Transverse colon (tissue), 4 donors: ENCODE results near the gene ACADS. TPM values are rescaled to one million over a fixed set of nuclear protein-coding genes. Genes with fewer than 3 reads are reported as not detected.

ENCODE experiments used
- DNase-seq: peaks from one replicate; pipeline ENCODE4 v3.0.0-alpha.2; 2019
- H3K27ac ChIP-seq, 4 donors: fragments of 200-600 bp; sonication (generic); 2 replicates each; pipeline ENCODE4 v1.5.1; 2016 to 2018; ENCODE audit warnings: inconsistent platforms in 4 of 4
- H3K27me3 ChIP-seq: fragments of 200-600 bp; sonication (generic); 2 replicates; pipeline ENCODE4 v1.5.1; 2017; ENCODE audit warnings: inconsistent platforms
- H3K36me3 ChIP-seq, 4 donors: fragments of 200-600 bp; sonication (generic); 2 replicates each; pipeline ENCODE4 v1.5.1; 2017 to 2019; ENCODE audit warnings: inconsistent platforms in 4 of 4
- H3K4me1 ChIP-seq, 4 donors: fragments of 200-600 bp; sonication (generic); 2 replicates each; pipeline ENCODE4 v1.5.1; 2017 to 2020; ENCODE audit warnings: inconsistent platforms in 4 of 4
- H3K4me3 ChIP-seq, 4 donors: fragments of 200-600 bp; sonication (generic); 1 replicate in 1 of 4; 2 replicates in 3 of 4; pipeline versions ENCODE4 v1.5.1 to v1.6.1; 2017 to 2019; ENCODE audit warnings: inconsistent platforms in 4 of 4
- H3K9me3 ChIP-seq, 2 donors: fragments of 200-600 bp; sonication (generic); 2 replicates each; pipeline ENCODE4 v1.5.1; 2017 to 2019; ENCODE audit warnings: inconsistent platforms in 2 of 2
- EP300 ChIP-seq: sonication (generic); formaldehyde crosslinking; IDR thresholded peaks from one replicate; pipeline ENCODE4 v1.6.1; 2017; ENCODE audit warnings: antibody characterized with exemption, low read depth
- POLR2A ChIP-seq: fragments of 450-650 bp; IDR thresholded peaks from one replicate; pipeline ENCODE4 v1.6.1; 2016; ENCODE audit warnings: antibody characterized with exemption, mild to moderate bottlenecking, moderate library complexity
- POLR2AphosphoS5 ChIP-seq, 3 donors: sonication (generic); formaldehyde crosslinking; IDR thresholded peaks; one replicate each; pipeline ENCODE4 v1.6.1; 2016; ENCODE audit warnings: antibody characterized with exemption in 3 of 3
- WGBS, 2 donors: methylation state at CpG; one replicate each; pipeline ENCODE4 v1.1.5; 2018; ENCODE audit warnings: low coverage in 1 of 2; 5-methylcytosine and 5-hydroxymethylcytosine counted together
- in situ Hi-C, 4 donors: fragments of 200-750 bp; cut with MboI; loops; one replicate each; pipeline versions ENCODE4 v1.15.0 to v1.15.1; 2017; ENCODE audit warnings: low sequenced_read_pairs in 3 of 4, low pct_ligation_motif_present in 1 of 4, low pct_unique_long_range_greater_than_20kb in 1 of 4
- intact Hi-C: fragments of 100-400 bp; cut with DNase I; formaldehyde crosslinking; loops from one replicate; pipeline ENCODE4 v1.15.1; 2023; ENCODE audit warnings: low total_unique reads
- total RNA-seq, 4 donors: library from RNA; depleted of rRNA; stranded (reverse); fragments of >200 nt; gene quantifications; one replicate each; pipeline ENCODE4 v1.1.0, GENCODE V29; 2016
- TF ChIP-seq, protein P1 (sequence below), 5 experiments: fragments of 200-600 bp in 3 of 5; fragments of 450-650 bp in 2 of 5; sonication (generic) in 3 of 5; IDR thresholded peaks; 1 replicate in 2 of 5; 2 replicates in 3 of 5; pipeline ENCODE4 v1.5.1; 2016 to 2017; ENCODE audit warnings: antibody characterized with exemption in 5 of 5, inconsistent platforms in 3 of 5, mild to moderate bottlenecking in 2 of 5, moderate library complexity in 1 of 5

Gene ACADS
- total RNA-seq, 4 donors from 2014 or later = 224 to 338 (median 297) TPM

DNA sequence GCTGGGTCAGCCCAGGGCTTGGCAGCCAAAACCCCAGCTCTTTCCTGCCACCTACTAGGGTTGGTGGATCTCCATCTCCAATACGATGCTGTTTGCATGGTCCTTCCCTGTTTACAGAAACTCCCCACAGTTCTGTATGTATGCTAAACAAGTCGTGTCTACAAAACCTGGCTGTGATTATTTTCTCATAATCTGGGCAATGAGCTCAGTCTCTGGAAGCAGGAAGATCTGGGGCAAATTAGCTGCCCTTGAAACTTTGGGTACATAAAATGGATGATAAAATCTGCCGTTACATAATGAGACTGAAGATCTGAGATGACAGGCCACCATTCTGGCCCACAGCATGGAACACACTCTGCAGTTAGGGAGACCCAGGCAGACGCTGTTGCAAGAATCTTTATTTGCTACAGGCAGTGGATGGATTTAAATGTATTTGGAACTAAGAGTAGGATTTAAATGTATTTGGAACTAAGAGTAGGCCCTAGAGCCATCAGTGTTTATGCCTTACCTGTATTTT lies 31.7 kb downstream of the ACADS start:
- Histone ChIP-seq H3K4me1 (peaks cover 3 to 12% (median 9%) of the 10 kb centered on the region in 4 donors), H3K27me3 (no peaks in the 10 kb centered on the region), H3K4me3 (no peak overlapping the region), H3K27ac (peak overlapping the region in 3 of 4 donors; percentile 40 to 72 (median 49)), H3K9me3 (peaks cover 0 to 4% of the 10 kb centered on the region in 2 donors), H3K36me3 (no peaks in the 10 kb centered on the region)
- 46 to 83% methylated on average over 2 to 4 of the region's 4 CpGs for WGBS, 2 donors
- in situ Hi-C loops (no loop called here), intact Hi-C loops (no loop called here)
- TF ChIP-seq POLR2AphosphoS5 (IDR thresholded peaks at IDR 0.05) = no peak
- TF ChIP-seq POLR2A = no peak
- TF ChIP-seq, protein P1, sequence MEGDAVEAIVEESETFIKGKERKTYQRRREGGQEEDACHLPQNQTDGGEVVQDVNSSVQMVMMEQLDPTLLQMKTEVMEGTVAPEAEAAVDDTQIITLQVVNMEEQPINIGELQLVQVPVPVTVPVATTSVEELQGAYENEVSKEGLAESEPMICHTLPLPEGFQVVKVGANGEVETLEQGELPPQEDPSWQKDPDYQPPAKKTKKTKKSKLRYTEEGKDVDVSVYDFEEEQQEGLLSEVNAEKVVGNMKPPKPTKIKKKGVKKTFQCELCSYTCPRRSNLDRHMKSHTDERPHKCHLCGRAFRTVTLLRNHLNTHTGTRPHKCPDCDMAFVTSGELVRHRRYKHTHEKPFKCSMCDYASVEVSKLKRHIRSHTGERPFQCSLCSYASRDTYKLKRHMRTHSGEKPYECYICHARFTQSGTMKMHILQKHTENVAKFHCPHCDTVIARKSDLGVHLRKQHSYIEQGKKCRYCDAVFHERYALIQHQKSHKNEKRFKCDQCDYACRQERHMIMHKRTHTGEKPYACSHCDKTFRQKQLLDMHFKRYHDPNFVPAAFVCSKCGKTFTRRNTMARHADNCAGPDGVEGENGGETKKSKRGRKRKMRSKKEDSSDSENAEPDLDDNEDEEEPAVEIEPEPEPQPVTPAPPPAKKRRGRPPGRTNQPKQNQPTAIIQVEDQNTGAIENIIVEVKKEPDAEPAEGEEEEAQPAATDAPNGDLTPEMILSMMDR (IDR thresholded peaks at IDR 0.05) = no peak
- TF ChIP-seq EP300 = no peak
- DNase-seq = no peak

- no peak overlapping the region for H3K27ac ChIP-seq
- in situ Hi-C loops (no loop called here), intact Hi-C loops (no loop called here)
- H3K36me3 ChIP-seq = no peaks in the 10 kb centered on the region
- 88% methylated on average over 6 of the region's 6 CpGs; no CpG with 5 or more reads in 1 of the 2 donors for WGBS, 2 donors
- TF ChIP-seq EP300 (no peak), POLR2A (no peak), POLR2AphosphoS5 (IDR thresholded peaks at IDR 0.05) (no peak)
- TF ChIP-seq, protein P1 (IDR thresholded peaks at IDR 0.05) = no peak
- no peak overlapping the region for H3K4me3 ChIP-seq
- peaks cover 3 to 12% (median 9%) of the 10 kb centered on the region in 4 donors for H3K4me1 ChIP-seq
- no peaks in the 10 kb centered on the region for H3K27me3 ChIP-seq
- peaks cover 0 to 4% of the 10 kb centered on the region in 2 donors for H3K9me3 ChIP-seq
- no peak for DNase-seq
These were observed 32.3 kb downstream of the ACADS start for GRCh38 chr12:120757949-120758348.

DNA sequence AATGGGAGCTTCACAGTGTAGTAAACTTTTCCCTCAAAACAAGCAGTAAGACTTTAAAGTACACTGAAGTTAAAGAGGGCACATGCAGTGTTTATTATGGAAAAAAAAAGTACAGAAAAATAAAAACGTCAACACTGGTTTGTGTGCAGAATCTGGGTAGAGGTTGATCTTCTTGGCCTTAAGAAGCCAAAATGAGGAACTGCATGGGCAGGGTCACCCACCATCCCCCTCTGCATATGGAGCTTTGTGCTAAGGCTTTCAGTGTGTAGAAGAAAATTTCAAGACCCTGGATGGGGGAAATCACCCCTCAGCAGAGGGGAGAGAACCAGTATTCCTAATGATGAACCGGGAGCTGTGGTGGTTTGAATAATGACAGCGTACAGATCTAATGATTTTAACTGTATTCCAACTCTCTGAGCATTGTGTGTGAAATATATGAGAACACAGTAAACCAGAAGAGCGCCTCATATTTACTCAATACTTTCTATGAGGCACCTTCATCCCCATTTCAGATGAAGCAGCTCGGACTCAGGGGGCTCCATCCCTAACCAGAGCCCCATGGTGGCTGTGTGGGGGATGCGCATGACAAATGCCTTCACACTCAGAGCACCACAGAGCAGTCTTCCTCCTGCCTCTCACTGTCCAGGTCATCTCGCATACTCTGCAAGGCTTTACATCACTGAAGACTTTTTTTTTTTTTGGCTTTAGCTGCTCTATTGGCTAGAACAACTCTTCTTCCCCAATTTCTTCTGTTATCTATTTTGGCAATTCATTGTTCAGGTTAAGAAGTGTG lies 33.4 kb downstream of the ACADS start:
- Histone ChIP-seq H3K36me3 (peaks cover 0 to 3% (median 1%) of the 10 kb centered on the region in 4 donors), H3K4me1 (peaks cover 3 to 12% (median 9%) of the 10 kb centered on the region in 4 donors), H3K27me3 (no peaks in the 10 kb centered on the region), H3K27ac (no peak overlapping the region), H3K9me3 (peaks cover 0 to 4% of the 10 kb centered on the region in 2 donors), H3K4me3 (no peak overlapping the region)
- no peak for DNase-seq
- TF ChIP-seq EP300 (no peak), POLR2A (no peak), POLR2AphosphoS5 (IDR thresholded peaks at IDR 0.05) (no peak)
- TF ChIP-seq, protein P1 (IDR thresholded peaks at IDR 0.05) = no peak
- 81 to 94% methylated on average over 6 to 7 of the region's 7 CpGs for WGBS, 2 donors
- in situ Hi-C loops (no loop called here), intact Hi-C loops (no loop called here)

- Histone ChIP-seq H3K9me3 (peaks cover 0 to 4% of the 10 kb centered on the region in 2 donors), H3K27ac (no peak overlapping the region), H3K27me3 (no peaks in the 10 kb centered on the region), H3K36me3 (peaks cover 0 to 10% (median 5%) of the 10 kb centered on the region in 4 donors), H3K4me1 (peaks cover 3 to 12% (median 9%) of the 10 kb centered on the region in 4 donors), H3K4me3 (no peak overlapping the region)
- DNase-seq = no peak
- in situ Hi-C loops (no loop called here), intact Hi-C loops (no loop called here)
- 89% methylated on average over 26 of the region's 27 CpGs; no CpG with 5 or more reads in 1 of the 2 donors for WGBS, 2 donors
- TF ChIP-seq POLR2AphosphoS5 (IDR thresholded peaks at IDR 0.05) = no peak
- no peak for TF ChIP-seq EP300
- no peak for TF ChIP-seq POLR2A
- TF ChIP-seq, protein P1 (IDR thresholded peaks at IDR 0.05) = no peak
These were observed 34.1 kb downstream of the ACADS start for GRCh38 chr12:120759591-120760348.
